Activated B cell treated with CpG ODN at 0.5 μM for 24 hours (primary cell): ENCODE data around the gene EPHA6. TPM values are rescaled to one million over a fixed set of nuclear protein-coding genes. Genes with fewer than 3 reads are reported as not detected.
"Not testable (repeated sequence)": the region's sequence is repeated elsewhere in the genome, so short reads cannot be mapped to it uniquely, and the experiment has no call there.

Experiments used
- ATAC-seq: fragments of 200-7000 bp; cut with Tn5 transposase; one replicate; pipeline ENCODE4 v1.10.0; 2021; ENCODE audit warnings: low read depth, mild to moderate bottlenecking, moderate library complexity
- CTCF ChIA-PET: fragments of 350-600 bp; sonication (Branson Sonifier 250); formaldehyde crosslinking; loops from one replicate; lab custom pipeline; 2021; ENCODE audit warnings: antibody characterized with exemption; lab: Charles Lee
- POLR2A ChIA-PET: fragments of 350-600 bp; sonication (Branson Sonifier 250); formaldehyde crosslinking; loops from one replicate; lab custom pipeline; 2021; ENCODE audit warnings: antibody characterized with exemption; lab: Charles Lee
- DNase-seq: peaks from one replicate; pipeline ENCODE4 v3.0.0; 2022
- H3K27ac Mint-ChIP-seq: one replicate; pipeline ENCODE4 v1.8.0; 2020; ENCODE audit warnings: mixed read lengths
- H3K27me3 Mint-ChIP-seq: one replicate; pipeline ENCODE4 v1.8.0; 2021; ENCODE audit warnings: mixed read lengths
- H3K36me3 Mint-ChIP-seq: one replicate; pipeline ENCODE4 v1.8.0; 2021; ENCODE audit warnings: low read depth, mixed read lengths
- H3K4me1 Mint-ChIP-seq: one replicate; pipeline ENCODE4 v1.8.0; 2021; ENCODE audit warnings: mixed read lengths
- H3K4me3 Mint-ChIP-seq: one replicate; pipeline ENCODE4 v1.8.0; 2020; ENCODE audit warnings: mild to moderate bottlenecking, mixed read lengths
- H3K9me3 Mint-ChIP-seq: one replicate; pipeline ENCODE4 v1.8.0; 2020; ENCODE audit warnings: mixed read lengths
- CTCF ChIP-seq: fragments of 200-600 bp; IDR thresholded peaks from one replicate; pipeline ENCODE4 v1.8.0; 2022; ENCODE audit warnings: antibody characterized with exemption, mild to moderate bottlenecking
- intact Hi-C: fragments of 100-400 bp; cut with micrococcal nuclease; formaldehyde crosslinking; loops from one replicate; pipeline ENCODE4 v1.15.1; 2024
- total RNA-seq: library from RNA; stranded (reverse); gene quantifications from 2 replicates; pipeline ENCODE4 v1.2.3, GENCODE V29; 2022

The EPHA6 gene
- total RNA-seq, 1 donor from 2014 or later: not detected

GRCh38 chr3:97021778-97022177 is 207.4 kb downstream of the EPHA6 start:
- Mint-ChIP-seq H3K36me3 (no peaks in the 10 kb centered on the region), H3K27ac (no peak overlapping the region), H3K9me3 (peaks cover 6% of the 10 kb centered on the region), H3K27me3 (no peaks in the 10 kb centered on the region), H3K4me1 (no peaks in the 10 kb centered on the region), H3K4me3 (no peak overlapping the region)
- intact Hi-C loops: no loop called here
- TF ChIP-seq CTCF: no peak
- ATAC-seq (no peak), DNase-seq (no peak)
- POLR2A ChIA-PET: no interaction called here
- CTCF ChIA-PET: no interaction called here

- H3K27me3 Mint-ChIP-seq, CTCF ChIA-PET, DNase-seq, H3K4me3 Mint-ChIP-seq, H3K9me3 Mint-ChIP-seq, H3K27ac Mint-ChIP-seq, H3K4me1 Mint-ChIP-seq, POLR2A ChIA-PET, ATAC-seq, intact Hi-C loops, H3K36me3 Mint-ChIP-seq: not testable (repeated sequence)
Measured at GRCh38 chr3:97025612-97026011, 211.2 kb downstream of the EPHA6 start.

GRCh38 chr3:97029972-97030371 is 215.6 kb downstream of the EPHA6 start:
- POLR2A ChIA-PET: no interaction called here
- ATAC-seq: no peak

GRCh38 chr3:97037294-97037943 is 223.0 kb downstream of the EPHA6 start:
- intact Hi-C loops: no loop called here
- Mint-ChIP-seq H3K4me1 (no peaks in the 10 kb centered on the region), H3K36me3 (no peaks in the 10 kb centered on the region), H3K27ac (no peak overlapping the region), H3K27me3 (no peaks in the 10 kb centered on the region), H3K9me3 (peaks cover 2% of the 10 kb centered on the region), H3K4me3 (no peak overlapping the region)
- CTCF ChIA-PET: no interaction called here
- POLR2A ChIA-PET: no interaction called here
- no peak for ATAC-seq
- TF ChIP-seq CTCF: no peak
- DNase-seq: no peak

More at GRCh38 chr3:97029972-97030371, 215.6 kb downstream of the EPHA6 start:
- Mint-ChIP-seq H3K9me3 (peaks cover 5% of the 10 kb centered on the region), H3K27me3 (no peaks in the 10 kb centered on the region), H3K4me3 (no peak overlapping the region), H3K27ac (no peak overlapping the region), H3K4me1 (no peaks in the 10 kb centered on the region), H3K36me3 (no peaks in the 10 kb centered on the region)
- intact Hi-C loops: no loop called here
- no peak for DNase-seq
- no peak for TF ChIP-seq CTCF
- CTCF ChIA-PET: no interaction called here

DNA sequence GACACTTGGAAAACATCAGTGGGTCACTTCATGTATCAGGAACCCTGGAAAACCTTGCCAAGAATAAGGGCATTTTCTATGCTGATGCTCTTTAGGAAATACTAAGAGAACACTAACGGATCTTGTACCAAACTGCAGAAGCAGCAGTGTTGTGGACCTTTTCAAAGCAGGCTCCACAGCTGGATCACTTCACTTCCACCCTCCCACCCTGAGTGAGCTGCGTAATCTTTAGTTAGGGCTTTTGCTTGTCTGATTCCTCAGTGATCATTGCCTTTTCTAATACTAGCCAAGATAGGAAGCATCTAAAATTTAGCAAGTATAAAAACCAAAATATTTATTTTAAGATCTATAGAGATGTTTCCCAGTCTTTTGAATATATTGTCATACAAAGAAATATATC is 229.0 kb downstream of the EPHA6 start:
- Mint-ChIP-seq H3K4me3 (no peak overlapping the region), H3K9me3 (peaks cover 2% of the 10 kb centered on the region), H3K27me3 (no peaks in the 10 kb centered on the region), H3K36me3 (no peaks in the 10 kb centered on the region), H3K4me1 (no peaks in the 10 kb centered on the region), H3K27ac (no peak overlapping the region)
- no peak for DNase-seq
- no peak for ATAC-seq
- intact Hi-C loops: no loop called here
- ChIA-PET CTCF (no interaction called here), POLR2A (no interaction called here)
- no peak for TF ChIP-seq CTCF

- ChIA-PET POLR2A (no interaction called here), CTCF (no interaction called here)
- Mint-ChIP-seq H3K4me3 (no peak overlapping the region), H3K9me3 (peaks cover 5% of the 10 kb centered on the region), H3K27me3 (no peaks in the 10 kb centered on the region), H3K36me3 (no peaks in the 10 kb centered on the region), H3K27ac (no peak overlapping the region), H3K4me1 (no peaks in the 10 kb centered on the region)
- no peak for ATAC-seq
- no peak for TF ChIP-seq CTCF
- DNase-seq: no peak
- intact Hi-C loops: no loop called here
Measured at GRCh38 chr3:97057365-97057764, 243.0 kb downstream of the EPHA6 start.
